ENCODE data around the gene ROBO1. TPM values are rescaled to one million over a fixed set of nuclear protein-coding genes. Genes with fewer than 3 reads are reported as not detected.

The ROBO1 gene
- total RNA-seq, 1 experiment from 2014 or later: 19.5 TPM

GRCh38 chr3:78633626-78634025, 1134.2 kb downstream of the ROBO1 start:
- DNase-seq (ENCODE audit: low read depth): peak; percentile 23

DNA sequence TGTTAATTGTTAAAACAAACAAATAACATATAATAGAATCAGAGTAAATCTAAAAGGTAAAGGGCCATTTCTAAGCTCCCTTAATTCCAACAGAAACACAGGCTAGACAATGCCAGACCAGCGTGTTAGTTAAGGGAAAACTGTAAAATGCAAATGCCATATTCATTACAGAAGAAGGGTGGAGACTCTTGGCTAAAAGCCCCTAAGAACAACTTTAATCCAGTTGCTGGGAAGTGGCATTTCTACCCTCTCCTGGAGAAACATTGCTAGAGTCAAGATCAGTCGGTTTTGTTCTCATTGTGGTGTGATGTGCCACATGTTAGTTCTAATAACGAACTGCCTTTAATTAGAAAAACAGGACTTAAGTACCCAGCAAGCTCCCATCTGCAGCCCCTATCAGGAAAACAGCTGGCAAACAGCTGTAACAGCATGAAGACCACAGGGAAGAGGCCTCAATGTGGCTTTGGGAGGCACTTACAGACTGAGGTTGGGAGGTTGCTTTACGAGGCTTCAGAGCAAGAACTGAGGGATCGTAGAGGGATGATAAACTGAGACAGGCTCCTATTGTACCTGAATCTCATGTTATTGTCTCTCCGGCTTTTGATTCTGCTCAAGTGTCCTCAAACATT, 1134.8 kb downstream of the ROBO1 start:
- no peak for DNase-seq (ENCODE audit: low read depth)

GRCh38 chr3:78629544-78629943, 1138.3 kb downstream of the ROBO1 start:
- DNase-seq (ENCODE audit: low read depth): no peak

DNA sequence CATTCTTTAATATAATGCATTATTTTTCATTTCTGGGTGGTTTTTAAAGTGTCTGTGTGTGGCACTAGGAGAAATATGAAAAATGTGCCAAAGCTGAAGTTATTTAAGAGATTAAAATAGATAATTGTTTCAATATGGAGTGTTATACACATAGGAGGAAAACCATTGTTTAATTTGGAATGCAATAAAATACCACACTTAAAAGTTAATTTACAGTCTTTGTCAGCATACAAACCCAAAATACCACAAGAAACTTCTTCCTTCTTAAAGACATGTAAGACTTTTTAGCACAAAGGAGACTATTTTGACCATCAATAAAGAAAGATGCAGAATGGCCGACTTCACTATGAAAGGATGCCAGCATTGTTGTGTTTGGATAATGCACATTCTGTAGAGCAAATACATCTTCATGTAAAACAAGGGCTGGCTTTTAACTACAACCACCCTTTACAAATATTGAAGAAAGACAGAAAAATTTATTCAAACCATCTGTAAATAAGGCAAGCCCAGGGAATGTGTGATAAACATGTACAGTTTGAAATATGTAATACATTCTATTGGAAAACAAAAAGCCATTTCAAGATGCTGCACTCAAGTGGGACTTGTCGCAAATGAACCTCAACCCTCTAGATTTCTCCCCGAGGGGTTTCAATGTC, 1146.6 kb downstream of the ROBO1 start:
- no peak for DNase-seq (ENCODE audit: low read depth)

DNA sequence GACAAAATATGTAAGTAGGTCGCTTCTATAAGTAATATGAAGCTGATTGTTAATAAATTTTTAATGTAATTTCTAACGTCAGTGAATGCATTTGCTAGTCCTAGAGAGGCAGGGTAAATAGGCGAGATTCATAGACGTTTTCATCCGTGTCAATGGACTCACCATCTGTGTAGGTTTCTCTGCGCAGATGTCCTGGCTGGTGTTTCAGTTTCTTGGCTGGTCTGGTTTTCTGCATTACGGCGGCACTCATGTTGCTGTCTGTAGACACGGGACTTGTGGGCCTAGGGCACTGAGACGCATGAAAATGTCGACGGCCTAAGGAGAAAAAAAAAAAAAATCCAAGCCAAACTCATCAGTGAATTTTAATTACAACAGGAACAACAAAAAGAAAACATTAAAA, 1153.3 kb downstream of the ROBO1 start:
- DNase-seq (ENCODE audit: low read depth): no peak

GRCh38 chr3:78613421-78613879, 1154.3 kb downstream of the ROBO1 start:
- no peak for DNase-seq (ENCODE audit: low read depth)

- no peak for DNase-seq (ENCODE audit: low read depth)
Observed at GRCh38 chr3:78611278-78611677, 1156.5 kb downstream of the ROBO1 start.

GRCh38 chr3:78610462-78611125, 1157.2 kb downstream of the ROBO1 start:
- no peak for DNase-seq (ENCODE audit: low read depth)

GRCh38 chr3:78606756-78607155, 1161.0 kb downstream of the ROBO1 start:
- DNase-seq (ENCODE audit: low read depth): no peak

- DNase-seq (ENCODE audit: low read depth): no peak
Observed at GRCh38 chr3:78605178-78605577, 1162.6 kb downstream of the ROBO1 start.

DNA sequence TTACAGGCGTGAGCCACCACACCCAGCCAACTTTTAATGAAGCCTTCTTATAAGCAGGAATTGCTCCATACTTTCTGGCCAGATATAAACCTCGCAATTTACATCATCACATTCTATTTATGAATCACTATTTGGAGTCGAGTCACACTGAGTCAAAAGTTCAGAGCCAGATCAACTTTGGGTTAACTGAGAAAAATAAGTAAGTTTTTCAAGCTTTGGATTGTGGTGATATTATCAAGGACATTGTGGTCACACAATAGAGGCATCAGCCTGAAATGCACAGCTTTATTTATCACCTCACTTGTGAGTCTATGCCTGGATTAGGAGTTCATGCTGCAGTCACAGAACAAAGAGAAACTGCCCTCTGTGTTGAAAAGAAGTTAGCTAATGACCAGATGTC, 1163.5 kb downstream of the ROBO1 start:
- DNase-seq (ENCODE audit: low read depth): no peak

DNA sequence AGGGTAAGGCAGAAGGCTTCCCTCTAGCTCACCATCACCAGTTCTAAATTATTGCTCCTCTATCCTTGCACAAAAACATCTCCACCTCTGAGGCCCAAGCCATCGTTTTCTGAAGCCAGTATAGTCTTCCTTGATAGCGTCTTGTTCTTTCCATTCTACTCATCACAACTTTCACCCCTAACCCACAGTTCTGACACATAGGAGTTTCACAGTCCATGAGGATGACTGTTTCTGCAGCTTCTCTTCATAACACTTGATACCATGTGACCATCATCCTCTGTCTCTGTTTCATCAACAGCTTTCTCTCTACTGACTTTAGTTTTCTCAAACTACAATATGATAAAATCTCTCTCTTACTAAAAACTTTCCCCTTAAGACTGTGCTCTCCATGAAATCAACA, 1166.5 kb downstream of the ROBO1 start:
- DNase-seq (ENCODE audit: low read depth): no peak

GRCh38 chr3:78589778-78590177, 1178.0 kb downstream of the ROBO1 start:
- no peak for DNase-seq (ENCODE audit: low read depth)

DNA sequence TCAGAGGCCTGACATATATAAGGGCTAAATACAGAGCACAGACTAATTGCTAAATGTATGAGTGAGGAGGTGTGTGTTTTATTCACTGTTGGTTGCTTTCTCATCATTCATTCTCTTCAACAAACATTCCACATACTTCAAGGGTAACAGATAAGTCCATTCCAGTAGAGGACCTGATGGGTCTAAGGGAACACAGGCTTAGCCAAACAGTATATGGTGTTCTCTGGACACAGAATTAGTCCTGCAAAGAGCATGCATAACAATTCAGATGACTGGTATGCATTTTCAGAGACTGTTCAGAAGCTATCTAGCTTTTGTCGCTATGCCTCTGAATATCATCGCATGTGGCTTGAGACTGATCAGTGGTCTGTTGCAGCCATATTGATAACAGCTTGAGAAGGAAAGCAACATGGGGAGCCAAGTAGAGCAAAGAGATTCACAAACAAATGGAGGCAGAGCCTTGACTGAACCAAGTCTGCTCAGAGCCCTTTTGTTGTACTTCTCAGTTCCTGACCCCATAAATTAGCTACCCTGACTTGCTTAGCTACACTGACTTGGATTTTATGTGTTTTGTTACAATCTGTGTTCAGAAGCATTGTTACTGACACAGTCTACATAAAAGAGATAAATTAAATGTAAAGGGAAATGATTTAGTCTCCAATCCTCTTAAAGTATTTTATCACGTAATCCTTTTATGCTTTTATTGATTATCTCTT, 1178.7 kb downstream of the ROBO1 start:
- DNase-seq (ENCODE audit: low read depth): no peak

DNA sequence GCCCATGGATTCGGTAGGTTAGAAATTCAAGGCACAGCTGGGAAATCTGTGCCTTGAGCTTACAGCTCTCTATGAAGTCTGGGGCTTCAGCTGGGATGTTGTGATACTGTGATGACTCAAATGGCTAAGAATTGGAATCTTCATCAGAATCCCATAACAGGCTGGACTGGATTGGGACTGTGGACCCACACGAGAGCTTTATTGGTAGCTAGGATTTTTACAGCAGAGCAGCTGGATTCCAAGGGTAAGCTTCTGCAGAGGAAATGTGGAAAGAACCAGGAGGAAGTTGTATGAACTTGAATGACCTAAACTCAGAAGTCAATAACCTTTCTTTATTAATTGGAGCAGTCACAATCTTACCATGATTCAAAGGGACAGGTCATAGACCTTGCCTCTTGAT, 1187.1 kb downstream of the ROBO1 start:
- no peak for DNase-seq (ENCODE audit: low read depth)

- DNase-seq (ENCODE audit: low read depth): no peak
Observed at GRCh38 chr3:78571486-78571885, 1196.3 kb downstream of the ROBO1 start.

- DNase-seq (ENCODE audit: low read depth): peak; percentile 5
Observed at GRCh38 chr3:78570496-78570895, 1197.3 kb downstream of the ROBO1 start.

GRCh38 chr3:78569804-78570203, 1198.0 kb downstream of the ROBO1 start:
- DNase-seq (ENCODE audit: low read depth): peak; percentile 8

DNA sequence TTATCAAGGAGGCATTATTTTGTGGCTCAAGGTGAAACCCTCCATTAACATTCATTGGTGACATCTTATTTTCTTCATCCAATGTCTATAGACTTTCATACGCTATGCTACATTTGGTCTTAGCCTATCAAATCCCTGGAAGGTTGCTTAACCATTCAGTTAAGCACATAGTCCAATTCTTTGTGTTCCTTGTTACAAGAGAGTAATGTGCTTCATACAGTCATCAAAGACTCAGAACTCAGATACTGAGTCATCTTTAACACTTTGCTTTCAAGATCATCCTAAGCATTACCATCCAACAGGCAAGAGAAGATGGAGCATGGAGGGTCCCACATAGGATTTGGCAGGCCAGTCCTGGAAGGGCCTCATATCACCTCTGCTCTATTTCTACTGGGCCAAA, 1202.1 kb downstream of the ROBO1 start:
- DNase-seq (ENCODE audit: low read depth): no peak

GRCh38 chr3:78562328-78562727, 1205.5 kb downstream of the ROBO1 start:
- no peak for DNase-seq (ENCODE audit: low read depth)

All from Daoy (cell line).